NCI-H524 (cell line): ENCODE results near the gene CYB5RL.
A peak's percentile ranks its signal among the peaks of the same experiment; 100 is the strongest.
"Not testable (repeated sequence)": the region's sequence is repeated elsewhere in the genome, so short reads cannot be mapped to it uniquely, and the experiment has no call there.

Experiments used
- DNase-seq, 2 experiments: peaks; one replicate each; lab custom pipeline; 2025; lab: John Stamatoyannopoulos, UW

Gene CYB5RL

GRCh38 chr1:54199765-54200518, at the start of gene CYB5RL, which contains the start of gene MRPL37:
TSS of gene CYB5RL (minus strand) at chr1:54200030. CDS start at chr1:54195616, 4,414 bp downstream.
TSS of gene MRPL37 (plus strand) at chr1:54200167. CDS start at chr1:54200244, 77 bp downstream.
- peak; percentile 94 to 95 for DNase-seq

DNA sequence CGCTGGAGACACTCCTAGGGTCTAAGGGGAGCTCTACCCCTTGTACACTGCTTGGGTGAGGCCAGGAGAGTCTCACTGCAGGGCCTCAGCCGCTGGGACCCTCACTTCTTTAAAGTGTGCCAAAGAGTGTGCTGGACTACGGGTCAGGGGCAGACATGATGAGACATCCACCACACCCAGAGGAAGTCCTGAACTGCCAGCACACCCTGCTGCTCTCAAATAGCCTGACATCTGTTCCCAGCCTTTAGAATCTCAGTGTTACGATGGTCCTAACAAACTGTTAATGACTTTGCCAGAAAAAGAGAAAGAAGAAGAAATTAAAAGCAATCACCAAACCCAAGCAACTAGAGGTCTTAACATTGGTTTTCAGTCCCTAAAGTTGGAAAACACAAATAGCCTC, 49.1 kb upstream of the CYB5RL start:
- DNase-seq, result peak in 1 of 2 experiments; percentile 27

DNA sequence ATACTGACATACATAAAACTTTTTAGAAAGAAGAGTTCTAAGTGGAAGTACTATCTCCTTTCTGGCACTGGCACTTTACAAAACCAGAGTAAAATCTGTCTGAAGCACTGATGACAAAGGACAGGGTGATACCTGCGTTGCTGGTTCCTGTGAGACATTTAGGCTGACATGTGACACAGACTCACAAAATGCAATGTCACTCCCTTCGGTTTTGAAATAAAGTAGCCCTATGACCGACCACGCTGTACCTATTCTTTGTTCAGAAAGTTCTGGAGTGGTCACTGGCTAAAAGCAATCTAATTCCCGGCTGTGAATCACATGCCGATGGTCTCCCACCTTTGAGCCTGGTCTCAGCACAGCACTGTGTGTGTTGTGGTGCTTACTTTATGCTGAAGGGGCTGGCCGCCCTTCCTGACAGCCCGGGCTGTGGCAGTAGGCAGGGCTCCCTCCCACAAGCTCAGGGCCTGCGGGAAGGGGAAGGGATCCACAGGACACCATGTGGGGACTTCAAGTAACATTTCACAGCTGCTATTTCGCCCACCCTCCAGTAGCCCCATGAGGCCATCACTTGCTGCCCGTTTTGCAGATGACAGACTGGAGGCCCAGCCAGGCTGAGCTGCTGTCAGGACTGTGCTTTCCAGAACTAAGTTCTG, 48.2 kb upstream of the CYB5RL start:
- no peak for DNase-seq

DNA sequence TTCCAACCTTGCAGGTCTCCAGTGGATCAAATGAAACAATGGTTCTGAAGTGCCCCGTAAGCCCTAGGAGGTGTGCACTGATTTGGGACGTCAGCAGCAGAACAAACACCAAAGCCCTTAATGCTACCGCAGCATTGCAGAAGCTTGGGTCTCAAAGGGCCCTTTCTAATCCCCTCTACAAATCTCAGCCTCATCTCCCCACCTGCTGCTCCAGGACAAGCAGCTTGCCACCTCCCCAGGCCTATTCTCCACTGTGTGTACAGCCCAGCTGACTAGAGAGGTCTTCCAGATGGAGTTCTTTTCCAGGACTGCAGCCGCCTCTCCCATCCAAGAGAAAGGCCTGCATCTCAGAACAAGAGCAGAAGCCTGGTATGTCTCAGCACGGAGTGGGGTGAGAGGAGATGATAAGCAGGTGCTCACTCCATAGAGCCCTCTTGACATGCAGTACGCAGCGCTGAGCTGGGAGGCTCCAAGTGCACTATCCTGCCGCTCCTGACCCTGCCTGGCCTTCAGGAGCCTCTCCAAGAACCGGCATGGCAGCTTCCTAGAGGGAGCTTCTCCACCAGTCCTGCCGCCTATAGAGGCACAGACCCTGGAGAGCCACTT, 46.4 kb upstream of the CYB5RL start:
- DNase-seq, result peak; percentile 94 to 97

DNA sequence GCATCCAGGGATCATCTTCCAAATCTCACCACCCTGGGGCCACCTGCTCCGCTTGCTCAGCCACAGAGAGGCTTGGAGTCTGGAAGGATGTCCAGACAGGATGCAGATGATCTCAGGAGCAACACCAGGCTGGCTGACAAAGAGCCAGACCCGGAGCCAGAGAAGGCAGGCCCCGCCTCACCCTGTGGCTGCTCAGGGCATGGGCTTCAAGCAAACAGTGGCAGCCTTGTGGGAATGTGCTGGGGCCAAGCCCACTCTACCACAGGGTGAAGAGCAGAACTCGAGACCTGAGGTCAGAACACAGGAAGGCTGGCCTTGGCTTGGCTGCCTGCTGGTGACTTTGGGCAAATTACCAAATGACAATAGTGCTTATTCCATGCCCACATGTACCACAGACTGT, 45.7 kb upstream of the CYB5RL start:
- no peak for DNase-seq

DNA sequence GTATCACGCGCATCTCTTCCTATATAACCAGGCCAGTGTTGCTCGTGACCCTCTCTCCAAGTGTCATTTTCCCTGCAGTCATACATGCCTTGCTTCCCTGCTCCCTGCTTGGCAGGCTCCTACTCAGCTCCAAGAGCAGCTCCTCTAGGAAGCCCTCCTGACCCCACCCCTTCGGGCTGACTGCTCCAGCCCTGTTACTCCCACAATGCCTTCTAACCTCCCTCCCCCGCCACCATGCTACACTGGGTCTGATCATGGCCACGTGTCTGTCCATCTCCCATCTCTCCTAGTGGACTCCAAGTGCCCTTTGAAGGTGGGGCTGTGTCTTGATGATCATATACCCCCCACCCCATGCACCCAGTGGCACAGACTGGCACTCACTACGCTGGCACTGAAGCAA, 44.8 kb upstream of the CYB5RL start:
- DNase-seq, result no peak

GRCh38 chr1:54243022-54243421, 43.2 kb upstream of the CYB5RL start:
- DNase-seq, result no peak

GRCh38 chr1:54241364-54241763, 41.5 kb upstream of the CYB5RL start:
- DNase-seq, result no peak

DNA sequence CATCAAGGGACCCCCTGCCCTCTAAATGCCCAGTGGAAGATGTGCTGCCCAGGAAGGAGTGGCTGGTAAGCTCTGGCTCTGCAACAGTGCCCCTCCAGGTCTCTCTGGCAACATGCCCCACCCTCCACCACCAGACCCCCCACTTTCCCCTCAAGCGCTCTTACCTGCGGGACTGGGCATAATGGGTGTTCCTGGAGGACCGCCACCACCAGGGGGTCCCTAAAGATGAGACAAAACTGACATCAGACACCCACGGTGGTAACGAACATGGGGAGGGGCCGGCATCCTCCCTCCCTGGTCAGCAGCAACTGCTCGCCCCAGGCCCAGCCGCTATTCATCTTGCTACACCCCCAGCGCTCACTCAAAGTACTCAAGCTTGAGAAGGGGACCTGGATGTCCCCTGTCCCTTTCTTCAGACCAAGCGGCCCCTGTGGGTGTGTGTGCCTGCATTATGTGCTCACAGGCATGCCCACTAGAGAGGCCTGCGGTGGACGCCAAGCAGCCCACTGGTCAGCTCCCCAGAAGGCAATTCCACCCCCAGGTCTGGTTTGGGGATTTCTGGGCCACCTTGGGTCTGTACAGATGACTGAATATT, 41.0 kb upstream of the CYB5RL start:
- DNase-seq, result no peak

DNA sequence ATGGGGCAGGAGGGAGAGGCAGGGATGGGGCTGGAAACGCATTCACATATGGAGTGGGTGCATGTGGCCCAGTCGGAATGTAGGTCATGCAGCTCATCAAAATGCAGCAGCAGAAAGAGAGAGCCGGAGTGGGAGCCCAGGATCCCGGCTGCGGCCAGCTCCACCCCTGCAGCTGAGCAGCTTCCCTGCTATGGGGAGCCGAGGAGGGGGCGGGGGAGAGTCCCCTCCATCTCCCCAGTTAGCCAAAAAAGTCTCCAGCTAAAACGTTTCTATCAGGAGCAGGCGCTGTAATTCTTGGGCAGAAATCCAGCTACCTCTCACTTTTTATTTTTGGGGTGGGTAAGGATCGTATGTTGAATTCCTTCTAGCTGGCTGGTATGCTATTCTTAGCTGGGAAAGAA, 39.8 kb upstream of the CYB5RL start:
- DNase-seq, result no peak

DNA sequence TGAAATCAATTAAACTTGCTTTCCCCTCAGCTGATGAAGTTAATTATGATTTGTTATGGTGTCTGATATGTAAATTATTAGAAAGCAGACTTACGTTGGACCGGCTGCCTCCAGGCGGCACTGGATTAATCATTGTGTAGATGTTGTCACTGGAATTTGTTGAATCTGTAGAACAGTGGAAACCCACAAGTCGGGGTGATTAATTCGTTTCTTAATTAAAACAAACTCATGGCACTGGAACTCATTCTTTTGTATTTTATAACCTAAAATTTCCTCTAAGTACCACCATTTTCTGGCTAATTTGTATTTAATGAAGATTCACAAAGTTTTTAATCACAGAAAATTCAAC, 39.2 kb upstream of the CYB5RL start:
- DNase-seq, result no peak

DNA sequence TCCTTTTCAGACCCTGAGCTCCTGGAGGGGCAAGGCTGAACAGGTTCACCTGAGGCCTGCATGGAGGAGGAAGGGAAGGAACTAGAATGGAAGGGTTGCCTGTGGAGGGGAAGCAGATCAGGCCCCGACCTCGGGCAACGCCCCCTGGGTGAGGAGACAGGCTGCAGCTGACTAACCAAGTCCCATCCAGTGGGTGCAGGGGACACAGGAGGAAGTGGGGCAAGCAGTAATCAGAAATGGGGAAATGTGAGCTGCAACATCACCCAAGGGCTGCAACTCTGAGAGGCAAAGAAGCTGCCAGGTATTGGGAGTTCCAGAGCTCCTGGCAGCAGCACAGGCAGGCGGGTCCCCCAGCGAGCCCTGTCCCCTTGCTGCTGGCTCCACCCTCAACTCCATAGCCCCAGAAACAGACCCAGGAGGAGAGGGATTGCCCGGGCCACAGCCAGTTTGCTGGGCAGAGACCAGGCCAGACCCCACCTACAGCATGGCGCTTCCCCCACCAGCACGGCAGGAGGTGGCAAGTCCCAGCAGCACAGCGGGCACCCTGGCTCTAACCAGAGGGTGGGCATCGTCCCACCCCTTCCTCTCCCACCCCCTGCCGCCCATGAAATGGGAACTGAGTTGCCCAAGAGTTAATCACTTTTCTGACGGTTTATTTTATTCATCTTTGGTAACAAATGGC, 38.7 kb upstream of the CYB5RL start:
- DNase-seq, result no peak

GRCh38 chr1:54237586-54237985, 37.8 kb upstream of the CYB5RL start:
- DNase-seq, result no peak

DNA sequence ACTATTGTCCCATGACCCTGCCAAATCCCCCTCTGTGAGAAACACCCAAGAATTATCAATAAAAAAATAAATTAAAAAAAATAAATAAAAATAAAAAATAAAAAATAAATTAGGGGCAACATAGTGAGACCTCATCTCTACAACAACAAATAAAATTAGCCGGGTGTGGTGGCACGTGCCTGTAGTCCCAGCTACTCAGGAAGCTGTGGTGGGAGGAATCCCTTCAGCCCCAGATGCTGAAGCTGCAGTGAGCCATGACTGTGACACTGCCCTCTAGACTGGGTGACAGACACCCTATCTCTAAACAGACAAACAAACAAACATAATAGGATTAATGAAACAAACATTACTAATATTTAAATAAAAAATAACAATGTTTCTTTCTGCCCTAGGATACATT, 34.5 kb upstream of the CYB5RL start:
- no peak for DNase-seq

GRCh38 chr1:54233196-54233595, 33.4 kb upstream of the CYB5RL start:
- DNase-seq, result not testable (repeated sequence)

DNA sequence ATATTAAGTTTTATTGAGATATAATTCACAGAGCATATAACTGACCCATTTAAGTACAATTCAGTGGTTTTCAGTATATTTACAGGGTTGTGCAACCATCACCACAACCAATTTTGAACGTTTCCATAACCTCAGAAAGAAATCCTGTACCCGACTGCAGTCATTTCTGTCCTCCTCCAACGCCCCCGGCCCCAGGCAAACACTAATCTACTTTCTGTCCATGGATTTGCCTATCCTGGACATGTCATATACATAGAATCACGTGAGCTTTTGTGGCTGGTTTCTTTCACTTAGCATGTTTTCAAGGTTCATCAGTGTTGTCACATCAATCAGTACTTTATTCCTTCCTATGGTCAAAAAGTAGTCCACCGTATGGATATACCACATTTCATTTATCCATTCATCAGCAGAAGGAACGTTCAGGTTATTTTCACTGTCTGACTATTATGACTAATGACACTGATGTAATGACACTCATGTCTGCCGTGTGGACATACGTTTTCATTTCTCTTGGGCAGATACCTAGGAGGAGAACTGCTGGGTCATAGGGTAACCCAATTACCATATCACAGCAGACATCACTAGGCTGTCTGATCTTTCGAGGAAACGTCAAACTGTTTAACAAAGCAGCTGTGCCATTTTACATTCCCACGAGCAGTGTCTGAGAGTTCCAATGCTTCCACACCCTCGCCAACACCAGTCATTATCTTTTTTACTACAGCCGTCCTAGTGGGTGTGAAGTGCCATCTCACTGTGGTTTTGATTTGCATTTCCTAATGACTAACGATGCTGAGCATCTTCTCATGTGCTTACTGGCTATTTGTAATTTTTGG, 30.9 kb upstream of the CYB5RL start:
- no peak for DNase-seq

- no peak for DNase-seq
Observed at GRCh38 chr1:54229281-54229891, 29.6 kb upstream of the CYB5RL start.

- DNase-seq, result no peak
Observed at GRCh38 chr1:54228638-54229079, 28.8 kb upstream of the CYB5RL start.

- DNase-seq, result no peak
Observed at GRCh38 chr1:54227891-54228310, 28.1 kb upstream of the CYB5RL start.

- peak in 1 of 2 experiments; percentile 47 for DNase-seq
Observed at GRCh38 chr1:54227091-54227602, 27.3 kb upstream of the CYB5RL start.
